K562 (cell line): ENCODE data around the gene TSPAN11. TPM values are rescaled to one million over a fixed set of nuclear protein-coding genes. Genes with fewer than 3 reads are reported as not detected.

Source experiments
- ATAC-seq: fragments of 200-7000 bp; cut with Tn5 transposase; 3 replicates; pipeline ENCODE4 v1.9.1; 2020; ENCODE audit warnings: moderate library complexity
- BruUV-seq: library from RNA; stranded (reverse); fragments of 400-500 nt; replicated peaks from 2 replicates; lab custom pipeline; 2021; lab: Mats Ljungman, UMichigan
- CTCF ChIA-PET: fragments of 300-600 bp; formaldehyde crosslinking; extraction: SDS; loops from one replicate; lab custom pipeline; 2021; ENCODE audit warnings: low intra/inter-chr PET ratio; lab: Yijun Ruan, JAX
- POLR2A ChIA-PET: fragments of 300-600, 350-650 bp; sonication (Branson Sonifier 250); formaldehyde crosslinking; extraction: SDS; loops from one replicate; lab custom pipeline; 2021; ENCODE audit warnings: antibody characterized with exemption, inconsistent platforms; lab: Yijun Ruan, JAX
- DNase-seq, 4 experiments: peaks; one replicate each; pipeline versions ENCODE4 v3.0.0 to v3.0.0-alpha.2; 2011 to 2018; ENCODE audit warnings: low spot score in 3 of 4, mixed read lengths in 3 of 4; ENCODE audit errors: extremely low read depth in 1 of 4
- FAIRE-seq: peaks from 2 replicates; lab custom pipeline; 2011; peaks lifted over from hg19 to GRCh38; lab: Jason Lieb, UNC
- H2AFZ ChIP-seq: 2 replicates; pipeline ENCODE4 v1.6.0; 2011; ENCODE audit warnings: low read depth, low read length, control low read depth, inconsistent platforms
- H3K27ac ChIP-seq: fragments of 200-600 bp; 3 replicates; pipeline ENCODE4 v1.8.0; 2011; ENCODE audit warnings: low read depth, mild to moderate bottlenecking, control low read depth, inconsistent platforms, low read length, moderate library complexity, mixed read lengths; ENCODE audit errors: extremely low read depth
- H3K27me3 ChIP-seq, 2 experiments: fragments of 300-600 bp in 1 of 2; 2 replicates in 1 of 2; 3 replicates in 1 of 2; pipeline versions ENCODE4 v1.6.0 to v1.8.0; 2011; ENCODE audit warnings: inconsistent platforms in 2 of 2, low read length in 2 of 2, mild to moderate bottlenecking in 1 of 2, mixed read lengths in 1 of 2, moderate library complexity in 1 of 2; ENCODE audit not compliant: control insufficient read depth in 2 of 2, insufficient read depth in 2 of 2
- H3K36me3 ChIP-seq: fragments of 300-600 bp; 3 replicates; pipeline ENCODE4 v1.8.0; 2011; ENCODE audit warnings: mild to moderate bottlenecking, low read length, inconsistent platforms; ENCODE audit not compliant: control insufficient read depth, insufficient read depth
- H3K4me1 ChIP-seq, 2 experiments: fragments of 200-600 bp in 1 of 2; replicated peaks in 1 of 2; 2 replicates in 1 of 2; 3 replicates in 1 of 2; pipeline versions ENCODE4 v1.5.1 to v1.8.0; 2011; ENCODE audit warnings: inconsistent platforms in 2 of 2, low read length in 2 of 2, mild to moderate bottlenecking in 1 of 2, mixed read lengths in 1 of 2, moderate library complexity in 1 of 2; ENCODE audit not compliant: control insufficient read depth in 2 of 2, insufficient read depth in 2 of 2
- H3K4me2 ChIP-seq: 2 replicates; pipeline ENCODE4 v1.6.1; 2011; ENCODE audit warnings: low read length, control low read depth, inconsistent platforms, mixed read lengths; ENCODE audit not compliant: insufficient read depth
- H3K4me3 ChIP-seq: fragments of 200-600 bp; sonication (generic), shearing (Covaris generic); 2 replicates; pipeline ENCODE4 v1.5.1; 2016; ENCODE audit warnings: control low read depth, inconsistent platforms
- H3K79me2 ChIP-seq: fragments of 200-600 bp; 3 replicates; pipeline ENCODE4 v1.8.0; 2011; ENCODE audit warnings: low read length, inconsistent platforms; ENCODE audit not compliant: control insufficient read depth, insufficient read depth
- H3K9ac ChIP-seq, 2 experiments: 2 replicates each; pipeline versions ENCODE4 v1.6.0 to v1.6.1; 2011; ENCODE audit warnings: low read depth in 2 of 2, low read length in 2 of 2, control low read depth in 1 of 2, inconsistent platforms in 1 of 2, mild to moderate bottlenecking in 1 of 2, mixed read lengths in 1 of 2; ENCODE audit not compliant: insufficient read depth in 1 of 2
- H3K9me1 ChIP-seq: one replicate; pipeline ENCODE4 v1.6.0; 2011; ENCODE audit warnings: inconsistent platforms, mild to moderate bottlenecking, low read length, moderate library complexity; ENCODE audit not compliant: control insufficient read depth, insufficient read depth
- H3K9me3 ChIP-seq: replicated peaks from 2 replicates; pipeline ENCODE4 v1.5.1; 2011; ENCODE audit warnings: low read depth, low read length, inconsistent platforms; ENCODE audit not compliant: control insufficient read depth, insufficient read depth
- H4K20me1 ChIP-seq: replicated peaks from 2 replicates; pipeline ENCODE4 v1.6.1; 2011; ENCODE audit warnings: low read length, inconsistent platforms, mixed read lengths; ENCODE audit not compliant: control insufficient read depth, insufficient read depth
- ARHGAP35 ChIP-seq: fragments of 450-650 bp; IDR thresholded peaks from 2 replicates; pipeline ENCODE4 v1.6.1; 2018; ENCODE audit not compliant: partially characterized antibody
- ARID1B ChIP-seq: fragments of 450-650 bp; IDR thresholded peaks from 2 replicates; pipeline ENCODE4 v1.6.1; 2016; ENCODE audit warnings: antibody characterized with exemption, mild to moderate bottlenecking, inconsistent platforms
- BRF1 ChIP-seq: IDR thresholded peaks from 3 replicates; pipeline ENCODE4 v1.6.1; 2011; ENCODE audit warnings: borderline replicate concordance, mild to moderate bottlenecking; ENCODE audit not compliant: insufficient read length; ENCODE audit errors: extremely low read depth
- CTCFL ChIP-seq: IDR thresholded peaks from 2 replicates; pipeline ENCODE4 v1.6.1; 2011; ENCODE audit warnings: borderline replicate concordance, low read depth, mild to moderate bottlenecking, moderate library complexity, low read length; ENCODE audit not compliant: insufficient read depth, poor library complexity, severe bottlenecking
- FOSL1 ChIP-seq: fragments of 200-800 bp; sonication (Bioruptor generic); conservative IDR thresholded peaks from 2 replicates; pipeline ENCODE4 v1.6.1; 2016; ENCODE audit warnings: missing genetic modification characterization, missing compliant biosample characterization
- FOXA3 ChIP-seq, 2 experiments: fragments of 450-650 bp in 1 of 2; sonication (generic) in 1 of 2; formaldehyde crosslinking; IDR thresholded peaks in 1 of 2; conservative IDR thresholded peaks in 1 of 2; 2 replicates each; pipeline versions ENCODE4 v1.4.0 to v1.8.0; 2020 to 2022; ENCODE audit warnings: mild to moderate bottlenecking in 2 of 2, missing genetic modification reagents in 1 of 2
- GATAD2B ChIP-seq: fragments of 450-650 bp; IDR thresholded peaks from 2 replicates; pipeline ENCODE4 v1.6.1; 2017; ENCODE audit warnings: mild to moderate bottlenecking, borderline replicate concordance
- NBN ChIP-seq: fragments of 450-650 bp; IDR thresholded peaks from 2 replicates; pipeline ENCODE4 v1.6.1; 2016; ENCODE audit warnings: low read depth, mild to moderate bottlenecking
- NFRKB ChIP-seq: fragments of 450-650 bp; IDR thresholded peaks from 2 replicates; pipeline ENCODE4 v1.6.1; 2016; ENCODE audit warnings: low read depth
- NR1H2 ChIP-seq: sonication (generic); formaldehyde crosslinking; IDR thresholded peaks from 2 replicates; pipeline ENCODE4 v1.4.0; 2020; ENCODE audit warnings: mild to moderate bottlenecking, missing genetic modification reagents
- PRPF4 ChIP-seq: fragments of 200-400 bp; formaldehyde crosslinking; IDR thresholded peaks from one replicate; pipeline ENCODE4 v1.6.1; 2017; ENCODE audit warnings: low read length, low read depth, mild to moderate bottlenecking; ENCODE audit not compliant: insufficient read depth, poor library complexity, severe bottlenecking
- SMARCC2 ChIP-seq: fragments of 450-650 bp; IDR thresholded peaks from 2 replicates; pipeline ENCODE4 v1.6.1; 2017; ENCODE audit warnings: antibody characterized with exemption, moderate library complexity, mild to moderate bottlenecking, low read depth
- TEAD2 ChIP-seq: fragments of 450-650 bp; IDR thresholded peaks from 2 replicates; pipeline ENCODE4 v1.6.1; 2016; ENCODE audit warnings: missing genetic modification characterization, control low read depth, missing compliant biosample characterization
- ZNF121 ChIP-seq: sonication (generic); formaldehyde crosslinking; conservative IDR thresholded peaks from 2 replicates; pipeline ENCODE4 v1.8.0; 2022; ENCODE audit warnings: missing genetic modification reagents
- ZNF282 ChIP-seq: sonication (generic); formaldehyde crosslinking; IDR thresholded peaks from 2 replicates; pipeline ENCODE4 v1.8.1; 2023; ENCODE audit warnings: missing genetic modification reagents
- ZNF445 ChIP-seq: fragments of 250-450 bp; sonication (Bioruptor Pico); IDR thresholded peaks from 2 replicates; pipeline ENCODE4 v1.4.0; 2020; ENCODE audit warnings: low read depth, mild to moderate bottlenecking, moderate library complexity
- ZNF766 ChIP-seq: fragments of 200-800 bp; sonication (Bioruptor generic); conservative IDR thresholded peaks from 2 replicates; pipeline ENCODE4 v1.6.1; 2016; ENCODE audit warnings: missing genetic modification characterization, missing compliant biosample characterization
- WGBS: fragments of 100-300 bp; shearing (Covaris generic); methylation state at CpG from one replicate; pipeline ENCODE4 v1.1.6; 2016; ENCODE audit warnings: low coverage, mixed read lengths; ENCODE audit not compliant: insufficient coverage; ENCODE audit errors: missing lambda C conversion rate; 5-methylcytosine and 5-hydroxymethylcytosine counted together
- in situ Hi-C: fragments of 300-500 bp; cut with MboI; formaldehyde crosslinking; loops from 4 replicates; pipeline ENCODE4 v1.15.0; 2018; ENCODE audit warnings: inconsistent platforms, mixed read lengths
- intact Hi-C: fragments of 100-400 bp; cut with micrococcal nuclease; formaldehyde crosslinking; loops from 2 replicates; pipeline ENCODE4 v1.14.2; 2022
- polyA plus RNA-seq, 8 experiments: library from polyadenylated mRNA; depleted of rRNA in 4 of 8; stranded (reverse) in 5 of 8; unstranded in 3 of 8; fragments of >200 nt; fragmentation: Nextera tagmentation in 2 of 8; fragmentation: Illumina TruSeq in 1 of 8; extraction: Ambion mirVana in 2 of 8; extraction: Trizol in 1 of 8; gene quantifications; 2 replicates each; pipeline versions ENCODE4 v1.2.1 to v1.2.3, GENCODE V29; 2011 to 2014; ENCODE audit warnings: inconsistent platforms in 1 of 8, missing spikeins in 1 of 8
- total RNA-seq, 7 experiments: library from RNA; depleted of rRNA in 6 of 7; stranded (reverse); fragments of >200 nt in 6 of 7; fragmentation: Illumina TruSeq in 2 of 7; extraction: Trizol in 2 of 7; gene quantifications; 2 replicates each; pipeline versions ENCODE4 v1.2.1 to v1.2.3, GENCODE V29; 2011 to 2021; ENCODE audit warnings: low replicate concordance in 1 of 7
- TF ChIP-seq, protein P1 (sequence below): fragments of 450-650 bp; IDR thresholded peaks from 2 replicates; pipeline ENCODE4 v1.6.1; 2016; ENCODE audit warnings: missing biosample characterization, missing genetic modification characterization
- TF ChIP-seq, protein P2 (sequence below): fragments of 450-650 bp; formaldehyde crosslinking; IDR thresholded peaks from 2 replicates; pipeline ENCODE4 v1.4.0; 2022; ENCODE audit warnings: missing genetic modification characterization

Gene TSPAN11
- total and polyA plus RNA-seq, 9 of the 15 experiments (the other 6 are each of a cell fraction or from before 2014, with no cell fraction given): not detected

DNA sequence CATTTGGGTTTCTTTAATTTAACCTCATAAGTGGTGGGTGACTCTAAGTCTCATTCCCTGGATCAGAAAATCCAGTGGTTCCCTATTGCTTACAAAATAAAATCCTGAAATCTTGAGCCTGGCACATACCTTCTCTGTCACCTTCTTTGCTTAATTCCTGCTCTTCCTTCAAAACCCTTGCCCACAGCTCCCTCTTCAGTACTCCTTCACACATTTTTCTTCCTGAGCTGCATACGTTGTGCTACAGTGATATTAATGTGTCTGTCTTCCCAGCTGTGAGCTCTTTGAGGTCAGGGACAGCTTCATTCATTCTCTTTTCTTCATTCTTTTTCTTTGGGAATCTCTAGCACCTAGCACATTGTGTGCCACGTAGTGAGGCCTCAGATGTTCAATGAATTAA, 9.5 kb downstream of the TSPAN11 start:
- Histone ChIP-seq H3K4me3 (no peak overlapping the region), H3K27me3 (peaks cover 8 to 35% of the 10 kb centered on the region in 2 experiments; a peak in 4 of 5 replicates), H3K9me1 (no peaks in the 10 kb centered on the region), H3K9ac (no peak overlapping the region), H2AFZ (no peak overlapping the region), H4K20me1 (no peaks in the 10 kb centered on the region), H3K9me3 (no peaks in the 10 kb centered on the region), H3K36me3 (no peaks in the 10 kb centered on the region), H3K79me2 (no peaks in the 10 kb centered on the region), H3K4me2 (no peak overlapping the region), H3K4me1 (no peaks in the 10 kb centered on the region), H3K27ac (no peak overlapping the region)
- no peak for ATAC-seq
- WGBS: 0% methylated on average over 2 of the region's 2 CpGs
- TF ChIP-seq PRPF4 (no peak), ARHGAP35 (no peak), SMARCC2 (no peak), BRF1 (no peak), NR1H2 (CRISPR knock-in tag) (no peak), FOXA3 (CRISPR knock-in tag; conservative IDR thresholded peaks at IDR 0.05 in 1 of 2, IDR thresholded peaks at IDR 0.05 in 1 of 2) (no peak), NBN (no peak), ZNF121 (no peak), CTCFL (no peak), ARID1B (no peak), ZNF766 (CRISPR knock-in tag) (no peak), NFRKB (no peak), ZNF445 (CRISPR knock-in tag) (no peak), FOSL1 (tag) (no peak), TEAD2 (tag) (no peak), ZNF282 (CRISPR knock-in tag) (no peak), GATAD2B (no peak)
- TF ChIP-seq, protein P1, sequence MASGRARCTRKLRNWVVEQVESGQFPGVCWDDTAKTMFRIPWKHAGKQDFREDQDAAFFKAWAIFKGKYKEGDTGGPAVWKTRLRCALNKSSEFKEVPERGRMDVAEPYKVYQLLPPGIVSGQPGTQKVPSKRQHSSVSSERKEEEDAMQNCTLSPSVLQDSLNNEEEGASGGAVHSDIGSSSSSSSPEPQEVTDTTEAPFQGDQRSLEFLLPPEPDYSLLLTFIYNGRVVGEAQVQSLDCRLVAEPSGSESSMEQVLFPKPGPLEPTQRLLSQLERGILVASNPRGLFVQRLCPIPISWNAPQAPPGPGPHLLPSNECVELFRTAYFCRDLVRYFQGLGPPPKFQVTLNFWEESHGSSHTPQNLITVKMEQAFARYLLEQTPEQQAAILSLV (tag): no peak
- TF ChIP-seq, protein P2, sequence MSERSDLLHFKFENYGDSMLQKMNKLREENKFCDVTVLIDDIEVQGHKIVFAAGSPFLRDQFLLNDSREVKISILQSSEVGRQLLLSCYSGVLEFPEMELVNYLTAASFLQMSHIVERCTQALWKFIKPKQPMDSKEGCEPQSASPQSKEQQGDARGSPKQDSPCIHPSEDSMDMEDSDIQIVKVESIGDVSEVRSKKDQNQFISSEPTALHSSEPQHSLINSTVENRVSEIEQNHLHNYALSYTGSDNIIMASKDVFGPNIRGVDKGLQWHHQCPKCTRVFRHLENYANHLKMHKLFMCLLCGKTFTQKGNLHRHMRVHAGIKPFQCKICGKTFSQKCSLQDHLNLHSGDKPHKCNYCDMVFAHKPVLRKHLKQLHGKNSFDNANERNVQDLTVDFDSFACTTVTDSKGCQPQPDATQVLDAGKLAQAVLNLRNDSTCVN (CRISPR knock-in tag): no peak
- intact Hi-C loops: no loop called here
- FAIRE-seq: no peak
- POLR2A ChIA-PET: interaction anchor here (1.0 kb wide), 1 partner anchor 19 kb away, joined by 3 read pairs; no protein-coding TSS in a partner anchor
- in situ Hi-C loops: no loop called here
- BruUV-seq: no TSS peak
- CTCF ChIA-PET: no interaction called here
- DNase-seq: no peak
